Tibial nerve (tissue), 4 donors: Measurements from ENCODE around the gene ATF7.

ENCODE experiments used
- CTCF ChIP-seq, 5 experiments: fragments of 200-600 bp in 3 of 5; fragments of 450-650 bp in 2 of 5; sonication (generic) in 3 of 5; IDR thresholded peaks; one replicate each; pipeline ENCODE4 v1.5.1; 2016 to 2019; ENCODE audit warnings: antibody characterized with exemption in 5 of 5, mild to moderate bottlenecking in 3 of 5, moderate library complexity in 2 of 5
- EP300 ChIP-seq, 2 donors: sonication (generic); formaldehyde crosslinking; IDR thresholded peaks; one replicate each; pipeline ENCODE4 v1.6.1; 2017; ENCODE audit warnings: antibody characterized with exemption in 2 of 2, mild to moderate bottlenecking in 1 of 2
- POLR2A ChIP-seq, 2 donors: fragments of 450-650 bp; IDR thresholded peaks; one replicate each; pipeline ENCODE4 v1.6.1; 2017; ENCODE audit warnings: antibody characterized with exemption in 2 of 2, mild to moderate bottlenecking in 2 of 2, moderate library complexity in 2 of 2

GRCh38 chr12:53495903-53496751, 130.1 kb downstream of the ATF7 start:
- TF ChIP-seq POLR2A (IDR thresholded peaks at IDR 0.05) (no peak), CTCF (IDR thresholded peaks at IDR 0.05) (no peak), EP300 (IDR thresholded peaks at IDR 0.05) (peak in 1 of 2 donors; percentile 24)
